Progenitor cell of endocrine pancreas (in vitro differentiated cells): ENCODE results near the gene MYO5A. TPM values are rescaled to one million over a fixed set of nuclear protein-coding genes. Genes with fewer than 3 reads are reported as not detected.
"Not testable (repeated sequence)": the region's sequence is repeated elsewhere in the genome, so short reads cannot be mapped to it uniquely, and the experiment has no call there.

Source experiments
- DNase-seq: peaks from one replicate; pipeline ENCODE4 v3.0.0; 2021; ENCODE audit warnings: low spot score; ENCODE audit not compliant: unreplicated experiment
- H3K27ac Mint-ChIP-seq: 2 replicates; pipeline ENCODE4 v1.8.0; 2021; ENCODE audit warnings: mild to moderate bottlenecking, moderate library complexity, mixed read lengths
- H3K27me3 Mint-ChIP-seq: 2 replicates; pipeline ENCODE4 v1.8.0; 2021; ENCODE audit warnings: mixed read lengths
- H3K36me3 Mint-ChIP-seq: 2 replicates; pipeline ENCODE4 v1.8.0; 2022; ENCODE audit warnings: mixed read lengths; ENCODE audit not compliant: insufficient read depth
- H3K4me1 Mint-ChIP-seq: 2 replicates; pipeline ENCODE4 v1.8.0; 2021; ENCODE audit warnings: low read depth, mixed read lengths
- H3K4me3 Mint-ChIP-seq: 2 replicates; pipeline ENCODE4 v1.8.0; 2021; ENCODE audit warnings: low read depth, mild to moderate bottlenecking, moderate library complexity, mixed read lengths
- H3K9me3 Mint-ChIP-seq: 2 replicates; pipeline ENCODE4 v1.8.0; 2021; ENCODE audit warnings: low read depth, mixed read lengths
- CTCF ChIP-seq: fragments of 200-600 bp; sonication (generic); IDR thresholded peaks from one replicate; pipeline ENCODE4 v1.5.0; 2021; ENCODE audit warnings: antibody characterized with exemption, mild to moderate bottlenecking; ENCODE audit not compliant: unreplicated experiment
- long read RNA-seq: library from polyadenylated mRNA; unstranded; transcript quantifications from one replicate; pipeline ENCODE4 v2.0.0, GENCODE V29; 2020
- total RNA-seq: library from RNA; stranded (reverse); gene quantifications from 2 replicates; pipeline ENCODE4 v1.2.1, GENCODE V29; 2021

The MYO5A gene
- 24.9 and 31.0 TPM in 2 replicates for total RNA-seq
- long read RNA-seq, partial matches to known transcripts, result 35 of 41 reads
- long read RNA-seq, other reads (novel, unspliced or antisense), result 6 of 41 reads

- Mint-ChIP-seq H3K4me3 (peak within 1 kb of the TSS; percentile 92), H3K27ac (peak within 1 kb of the TSS; percentile 93), H3K9me3 (no peaks in the 10 kb centered on the region), H3K27me3 (peaks cover 53% of the 10 kb centered on the region), H3K4me1 (peaks cover 11% of the 10 kb centered on the region), H3K36me3 (no peaks in the 10 kb centered on the region)
- DNase-seq, result peak; percentile 65
- peak; percentile 7 for TF ChIP-seq CTCF
These were observed at the start of gene MYO5A for GRCh38 chr15:52528564-52529340. Gene MYO5A, minus strand, starts transcription at chr15:52528880. Its CDS starts 74 bp downstream, at chr15:52528806.

GRCh38 chr15:52576692-52577091, 48.0 kb upstream of the MYO5A start:
- Mint-ChIP-seq H3K27me3 (no peaks in the 10 kb centered on the region), H3K27ac (no peak overlapping the region), H3K36me3 (peaks cover 6% of the 10 kb centered on the region), H3K4me1 (no peaks in the 10 kb centered on the region), H3K9me3 (no peaks in the 10 kb centered on the region), H3K4me3 (no peak overlapping the region)
- TF ChIP-seq CTCF, result no peak
- DNase-seq, result no peak

- H3K4me3 Mint-ChIP-seq, DNase-seq, H3K27me3 Mint-ChIP-seq, H3K27ac Mint-ChIP-seq, H3K36me3 Mint-ChIP-seq, H3K4me1 Mint-ChIP-seq, H3K9me3 Mint-ChIP-seq: not testable (repeated sequence)
These were observed 46.9 kb upstream of the MYO5A start for GRCh38 chr15:52575573-52575972.

- H3K9me3 Mint-ChIP-seq, result no peaks in the 10 kb centered on the region
- H3K36me3 Mint-ChIP-seq, result peaks cover 4% of the 10 kb centered on the region
- no peak overlapping the region for H3K27ac Mint-ChIP-seq
- H3K27me3 Mint-ChIP-seq, result no peaks in the 10 kb centered on the region
- no peak overlapping the region for H3K4me3 Mint-ChIP-seq
- no peaks in the 10 kb centered on the region for H3K4me1 Mint-ChIP-seq
- no peak for TF ChIP-seq CTCF
- no peak for DNase-seq
These were observed 46.4 kb upstream of the MYO5A start for GRCh38 chr15:52575072-52575471.

- not testable (repeated sequence) for H3K36me3 Mint-ChIP-seq, H3K4me3 Mint-ChIP-seq
These were observed 45.9 kb upstream of the MYO5A start for GRCh38 chr15:52574623-52575022.

GRCh38 chr15:52568601-52569585, 40.2 kb upstream of the MYO5A start, which contains the start of gene ARPP19:
Gene ARPP19, minus strand, starts transcription at chr15:52569030. Its CDS starts 138 bp downstream, at chr15:52568892.
- Mint-ChIP-seq H3K36me3 (peaks cover 2% of the 10 kb centered on the region), H3K9me3 (no peaks in the 10 kb centered on the region), H3K4me1 (peaks cover 23% of the 10 kb centered on the region), H3K27me3 (no peaks in the 10 kb centered on the region), H3K27ac (peak within 1 kb of the TSS; percentile 100), H3K4me3 (peak within 1 kb of the TSS; percentile 92)
- peak; percentile 81 for DNase-seq
- no peak for TF ChIP-seq CTCF

More at GRCh38 chr15:52574623-52575022, 45.9 kb upstream of the MYO5A start:
- not testable (repeated sequence) for H3K27me3 Mint-ChIP-seq, H3K9me3 Mint-ChIP-seq, DNase-seq, H3K27ac Mint-ChIP-seq, H3K4me1 Mint-ChIP-seq
